Measurements from ENCODE around the gene ACOT4.
"Not testable (repeated sequence)": the region's sequence is repeated elsewhere in the genome, so short reads cannot be mapped to it uniquely, and the experiment has no call there.

Gene ACOT4

DNA sequence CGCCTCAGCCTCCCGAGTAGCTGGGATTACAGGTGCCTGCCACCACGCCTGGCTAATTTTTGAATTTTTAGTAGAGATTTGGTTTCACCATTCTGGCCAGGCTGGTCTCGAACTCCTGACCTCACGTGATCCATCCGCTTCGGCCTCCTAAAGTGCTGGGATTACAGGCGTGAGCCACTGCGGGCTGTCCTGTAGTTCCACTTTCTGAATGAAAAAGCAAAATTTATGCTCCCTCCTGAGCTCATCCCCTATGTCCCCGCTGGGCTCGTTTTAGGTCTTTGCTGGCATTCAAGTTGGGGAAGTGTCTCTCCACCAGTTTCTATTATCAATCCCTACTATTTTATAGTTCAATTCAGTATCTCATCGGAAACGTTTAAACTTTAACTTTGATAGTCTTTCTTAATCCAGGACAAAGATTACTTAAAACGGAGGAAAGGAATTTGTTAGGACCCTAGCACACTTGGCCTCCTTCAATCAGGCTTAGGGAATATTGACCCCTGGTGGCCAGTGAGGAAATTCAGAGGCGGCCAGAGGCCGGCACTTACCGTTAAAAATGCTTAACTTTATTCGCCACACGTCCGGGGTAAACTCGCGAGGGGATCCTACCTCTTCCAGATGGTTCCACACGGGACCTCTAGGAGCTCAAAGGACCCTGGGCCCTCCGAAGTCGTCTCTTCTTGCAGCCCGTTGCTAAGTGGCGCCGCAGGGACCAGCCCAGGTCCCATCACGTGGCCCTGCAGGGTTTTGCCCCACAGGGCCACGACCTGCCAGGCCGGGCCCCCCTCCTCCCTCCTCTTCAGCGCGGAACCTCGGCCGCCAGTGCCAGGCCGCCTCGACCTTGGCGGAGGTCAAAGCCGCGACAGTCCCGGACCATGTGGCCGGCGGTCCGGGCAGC, 41.7 kb downstream of the ACOT4 start:
- peak; percentile 25 for DNase-seq (ENCODE audit: low read depth in 2 of 2)

DNA sequence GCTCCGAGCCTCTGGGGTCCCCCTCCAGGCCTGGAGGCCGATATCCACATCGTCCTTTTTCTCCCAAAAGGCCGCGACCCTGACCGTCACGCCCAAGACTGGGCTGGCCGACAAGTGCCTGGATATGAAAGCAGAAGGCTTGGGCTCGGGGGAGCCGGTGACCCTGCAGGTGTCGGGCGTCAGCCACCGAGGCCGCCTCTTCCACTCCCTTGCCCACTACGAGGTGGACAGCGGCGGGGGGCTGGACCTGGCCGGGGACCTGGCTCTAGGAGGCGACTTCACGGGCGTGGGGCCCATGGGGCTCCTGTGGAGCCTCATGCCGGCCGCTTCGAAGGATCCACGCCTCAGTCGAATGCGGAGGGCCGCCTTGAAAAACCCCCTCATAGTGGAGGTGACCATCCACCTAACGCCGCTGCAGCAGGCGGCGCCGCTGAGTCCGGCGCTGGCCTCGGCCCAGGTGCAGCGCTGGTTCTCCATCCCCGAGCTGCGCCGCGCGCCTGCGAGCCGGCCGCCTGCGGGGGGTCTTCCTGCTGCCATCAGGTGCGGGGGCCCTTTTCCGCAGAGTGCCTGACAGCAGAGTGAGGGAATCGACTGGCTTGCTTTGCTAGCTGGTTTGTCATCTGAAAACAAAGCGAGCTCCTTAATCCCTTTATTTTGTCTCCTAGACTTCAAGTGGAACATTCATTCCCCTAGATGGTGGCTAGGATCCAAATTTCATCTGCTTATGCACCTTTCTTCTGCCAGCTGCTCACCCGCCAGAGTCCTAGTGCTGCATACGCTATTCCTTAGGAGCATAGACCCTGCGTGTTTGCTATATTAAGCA, 42.5 kb downstream of the ACOT4 start:
- no peak for DNase-seq (ENCODE audit: low read depth in 2 of 2)

DNA sequence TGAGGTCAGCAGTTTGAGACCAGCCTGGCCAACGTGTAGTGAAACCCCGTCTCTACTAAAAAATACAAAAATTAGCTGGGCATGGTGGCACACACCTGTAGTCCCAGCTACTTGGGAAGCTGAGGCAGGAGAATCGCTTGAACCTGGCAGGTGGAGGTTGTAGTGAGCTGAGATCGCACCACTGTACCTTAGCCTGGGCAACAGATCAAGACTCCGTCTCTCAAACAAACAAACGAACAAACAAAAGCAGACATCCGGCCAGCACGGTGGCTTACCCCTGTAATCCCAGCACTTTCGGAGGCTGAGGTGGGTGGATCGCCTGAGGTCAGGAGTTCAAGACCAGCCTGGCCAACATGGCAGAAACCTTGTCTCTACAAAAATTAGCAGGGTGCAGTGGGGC, 44.7 kb downstream of the ACOT4 start:
- not testable (repeated sequence) for DNase-seq (ENCODE audit: low read depth in 2 of 2)

DNA sequence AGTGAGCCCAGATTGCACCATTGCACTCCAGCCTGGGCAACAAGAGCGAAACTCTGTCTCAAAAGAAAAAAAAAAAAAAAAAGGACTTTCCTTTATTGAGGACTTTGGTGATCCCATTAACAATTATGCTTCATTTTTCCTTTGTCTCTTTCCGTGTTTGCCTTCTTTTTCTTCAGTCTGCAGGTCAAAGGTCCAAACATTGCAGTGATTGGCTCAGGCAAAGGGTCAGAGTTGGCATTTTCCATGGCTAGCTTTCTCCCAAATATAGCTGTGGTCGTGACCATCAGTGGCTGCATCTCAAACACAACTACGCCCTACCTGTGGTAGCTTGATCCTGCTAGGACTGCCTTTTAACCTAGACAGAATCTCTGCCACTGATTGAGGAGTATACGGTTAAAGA, 46.2 kb downstream of the ACOT4 start:
- no peak for DNase-seq (ENCODE audit: low read depth in 2 of 2)

DNA sequence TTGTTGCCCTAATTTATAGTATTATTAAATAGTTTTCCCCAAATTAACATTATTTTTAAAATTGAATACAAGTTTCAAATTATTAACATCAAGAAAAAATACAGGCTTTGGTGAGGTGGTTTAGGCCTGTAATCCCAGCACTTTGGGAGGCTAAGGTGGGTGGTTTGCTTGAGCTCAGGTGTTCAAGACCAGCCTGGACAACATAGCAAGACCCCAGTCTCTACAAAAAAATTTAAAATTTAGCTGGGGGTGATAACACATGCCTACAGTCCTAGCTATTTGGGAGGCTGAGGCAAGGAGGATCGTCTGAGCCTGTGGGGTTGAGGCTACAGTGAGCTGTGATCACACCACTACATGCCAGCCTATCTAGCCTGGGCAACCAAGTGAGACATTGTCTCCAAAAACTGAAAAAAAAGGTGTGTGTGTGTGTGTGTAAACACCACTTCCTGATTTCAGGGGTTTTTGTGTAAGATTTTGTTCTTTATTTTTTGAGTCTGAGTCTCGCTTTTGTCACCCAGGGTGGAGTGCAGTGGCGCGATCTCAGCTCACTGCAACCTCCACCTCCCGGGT, 49.2 kb downstream of the ACOT4 start:
- DNase-seq (ENCODE audit: low read depth in 2 of 2), result no peak

DNA sequence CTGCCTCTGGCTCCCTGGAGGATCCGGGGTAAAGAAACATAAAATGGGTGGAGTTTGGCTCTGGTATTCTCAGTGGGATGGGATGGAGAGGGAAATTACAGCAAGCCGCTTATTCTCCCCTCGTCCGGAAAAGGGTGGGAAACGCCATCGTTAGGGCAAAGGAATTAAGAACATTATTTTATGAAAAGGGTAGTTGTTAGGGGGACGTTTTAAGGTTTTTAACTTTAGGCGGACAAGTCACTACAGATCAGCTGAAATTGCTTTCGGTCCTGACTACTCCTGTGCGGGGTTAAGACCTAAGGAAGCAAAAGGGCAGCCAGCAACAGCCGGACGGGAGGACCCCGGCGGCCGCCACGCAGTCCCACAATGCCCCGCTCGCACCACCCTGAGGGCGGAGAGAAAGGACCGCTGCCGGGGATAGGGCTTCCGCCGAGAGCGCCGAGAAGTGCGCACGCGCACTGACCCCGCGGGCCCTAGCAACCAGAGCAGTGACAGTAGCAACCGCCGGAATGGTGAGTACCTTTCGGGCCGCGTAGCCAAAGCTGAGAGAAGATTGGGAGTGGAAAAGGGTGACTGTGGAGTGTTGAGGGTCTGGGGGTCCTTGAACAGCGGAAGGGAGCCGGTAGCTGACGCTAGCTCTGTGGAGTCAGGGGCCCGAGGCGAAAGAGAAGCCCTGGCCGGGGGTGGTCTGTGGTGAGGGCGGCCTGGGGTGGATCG, 53.0 kb downstream of the ACOT4 start, which contains the start of gene DNAL1:
Gene DNAL1, plus strand, starts transcription at position 456 of the 717 bp plus-strand sequence. Its CDS starts 54 bp downstream, at position 510.
- peak; percentile 78 to 84 for DNase-seq (ENCODE audit: low read depth in 2 of 2)

DNA sequence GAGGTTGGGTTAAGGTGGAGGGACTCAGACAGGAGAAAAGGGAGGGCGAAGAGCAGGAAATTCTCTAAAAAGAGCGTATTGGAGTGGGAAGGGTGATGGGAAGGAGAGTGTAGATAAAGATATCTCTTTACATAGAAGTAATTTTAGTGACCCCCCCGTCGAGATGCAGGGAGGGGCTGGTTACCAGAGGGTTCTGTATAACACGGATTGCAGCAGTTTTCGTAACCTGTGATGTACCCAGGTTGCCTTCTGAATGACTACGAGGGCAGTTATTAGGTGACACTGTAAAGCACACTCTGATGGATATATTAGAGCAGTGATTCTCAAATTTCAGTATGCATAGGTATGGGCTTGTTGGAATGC, 53.6 kb downstream of the ACOT4 start:
- no peak for DNase-seq (ENCODE audit: low read depth in 2 of 2)

Data from activated CD8-positive, alpha-beta memory T cell treated with anti-CD3 and anti-CD28 coated beads for 4 hours (primary cell).